G401.6 (cell line): ENCODE measurements around the gene INTS3.

ENCODE experiments used
- FAIRE-seq: peaks from 2 replicates; lab custom pipeline; 2012; peaks lifted over from hg19 to GRCh38; lab: Jason Lieb, UNC

INTS3 gene, protein sequence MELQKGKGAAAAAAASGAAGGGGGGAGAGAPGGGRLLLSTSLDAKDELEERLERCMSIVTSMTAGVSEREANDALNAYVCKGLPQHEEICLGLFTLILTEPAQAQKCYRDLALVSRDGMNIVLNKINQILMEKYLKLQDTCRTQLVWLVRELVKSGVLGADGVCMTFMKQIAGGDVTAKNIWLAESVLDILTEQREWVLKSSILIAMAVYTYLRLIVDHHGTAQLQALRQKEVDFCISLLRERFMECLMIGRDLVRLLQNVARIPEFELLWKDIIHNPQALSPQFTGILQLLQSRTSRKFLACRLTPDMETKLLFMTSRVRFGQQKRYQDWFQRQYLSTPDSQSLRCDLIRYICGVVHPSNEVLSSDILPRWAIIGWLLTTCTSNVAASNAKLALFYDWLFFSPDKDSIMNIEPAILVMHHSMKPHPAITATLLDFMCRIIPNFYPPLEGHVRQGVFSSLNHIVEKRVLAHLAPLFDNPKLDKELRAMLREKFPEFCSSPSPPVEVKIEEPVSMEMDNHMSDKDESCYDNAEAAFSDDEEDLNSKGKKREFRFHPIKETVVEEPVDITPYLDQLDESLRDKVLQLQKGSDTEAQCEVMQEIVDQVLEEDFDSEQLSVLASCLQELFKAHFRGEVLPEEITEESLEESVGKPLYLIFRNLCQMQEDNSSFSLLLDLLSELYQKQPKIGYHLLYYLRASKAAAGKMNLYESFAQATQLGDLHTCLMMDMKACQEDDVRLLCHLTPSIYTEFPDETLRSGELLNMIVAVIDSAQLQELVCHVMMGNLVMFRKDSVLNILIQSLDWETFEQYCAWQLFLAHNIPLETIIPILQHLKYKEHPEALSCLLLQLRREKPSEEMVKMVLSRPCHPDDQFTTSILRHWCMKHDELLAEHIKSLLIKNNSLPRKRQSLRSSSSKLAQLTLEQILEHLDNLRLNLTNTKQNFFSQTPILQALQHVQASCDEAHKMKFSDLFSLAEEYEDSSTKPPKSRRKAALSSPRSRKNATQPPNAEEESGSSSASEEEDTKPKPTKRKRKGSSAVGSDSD

DNA sequence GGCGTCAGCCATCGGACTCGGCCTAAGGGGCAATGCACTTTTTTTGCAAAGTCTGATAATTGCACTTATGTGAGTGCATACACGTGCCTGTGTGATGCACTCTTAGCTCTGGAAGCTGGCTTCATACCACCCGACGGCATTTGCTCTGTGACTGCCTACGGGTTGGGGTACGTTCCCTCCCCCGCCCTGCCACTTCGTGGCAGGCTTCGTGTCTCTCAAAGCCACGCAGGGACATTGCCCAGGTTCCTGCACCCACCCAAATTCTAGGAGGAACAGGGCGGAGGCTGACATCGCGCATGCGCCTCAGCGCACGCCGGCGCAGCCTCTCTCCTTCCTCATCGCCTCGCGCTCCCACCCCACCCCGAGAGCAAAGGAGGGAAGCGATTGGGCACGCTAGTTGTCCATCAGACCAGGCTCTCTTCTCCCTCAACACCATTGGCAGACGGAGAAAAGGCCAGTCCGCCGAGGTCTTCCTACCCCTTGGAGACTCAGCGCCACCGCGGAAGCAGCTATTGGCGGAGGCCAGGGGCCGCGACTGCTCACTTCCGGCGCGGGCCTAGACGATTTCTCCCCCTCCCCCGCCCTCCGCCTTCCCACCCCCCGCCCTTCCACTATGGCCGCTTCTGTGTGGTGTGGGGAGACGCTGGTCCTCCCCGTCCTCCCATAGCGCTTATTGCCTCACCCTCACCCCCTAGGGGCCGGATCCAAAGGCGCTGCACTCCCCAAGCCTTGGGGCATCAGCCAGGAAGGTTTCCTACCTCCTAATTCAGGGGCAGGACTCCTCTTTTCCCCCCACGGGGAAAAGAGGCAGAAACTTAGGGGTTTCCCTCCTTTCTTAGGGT, at the start of gene INTS3:
Gene INTS3 (plus strand): TSS at position 588 of the 842 bp plus-strand sequence. CDS start 585 bp downstream, outside the sequence.
- peak; percentile 96 for FAIRE-seq

DNA sequence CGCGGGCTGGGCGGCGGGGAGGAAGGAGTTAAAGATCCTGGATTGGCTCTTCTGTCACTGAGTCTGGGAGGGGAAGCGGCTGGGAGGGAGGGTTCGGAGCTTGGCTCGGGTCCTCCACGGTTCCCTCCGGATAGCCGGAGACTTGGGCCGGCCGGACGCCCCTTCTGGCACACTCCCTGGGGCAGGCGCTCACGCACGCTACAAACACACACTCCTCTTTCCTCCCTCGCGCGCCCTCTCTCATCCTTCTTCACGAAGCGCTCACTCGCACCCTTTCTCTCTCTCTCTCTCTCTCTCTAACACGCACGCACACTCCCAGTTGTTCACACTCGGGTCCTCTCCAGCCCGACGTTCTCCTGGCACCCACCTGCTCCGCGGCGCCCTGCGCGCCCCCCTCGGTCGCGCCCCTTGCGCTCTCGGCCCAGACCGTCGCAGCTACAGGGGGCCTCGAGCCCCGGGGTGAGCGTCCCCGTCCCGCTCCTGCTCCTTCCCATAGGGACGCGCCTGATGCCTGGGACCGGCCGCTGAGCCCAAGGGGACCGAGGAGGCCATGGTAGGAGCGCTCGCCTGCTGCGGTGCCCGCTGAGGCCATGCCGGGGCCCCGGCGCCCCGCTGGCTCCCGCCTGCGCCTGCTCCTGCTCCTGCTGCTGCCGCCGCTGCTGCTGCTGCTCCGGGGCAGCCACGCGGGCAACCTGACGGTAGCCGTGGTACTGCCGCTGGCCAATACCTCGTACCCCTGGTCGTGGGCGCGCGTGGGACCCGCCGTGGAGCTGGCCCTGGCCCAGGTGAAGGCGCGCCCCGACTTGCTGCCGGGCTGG, 49.1 kb upstream of the INTS3 start, which contains the start of gene NPR1:
Gene NPR1 (plus strand): TSS at position 170 of the 818 bp plus-strand sequence. CDS start 421 bp downstream, at position 591.
- FAIRE-seq, result no peak

DNA sequence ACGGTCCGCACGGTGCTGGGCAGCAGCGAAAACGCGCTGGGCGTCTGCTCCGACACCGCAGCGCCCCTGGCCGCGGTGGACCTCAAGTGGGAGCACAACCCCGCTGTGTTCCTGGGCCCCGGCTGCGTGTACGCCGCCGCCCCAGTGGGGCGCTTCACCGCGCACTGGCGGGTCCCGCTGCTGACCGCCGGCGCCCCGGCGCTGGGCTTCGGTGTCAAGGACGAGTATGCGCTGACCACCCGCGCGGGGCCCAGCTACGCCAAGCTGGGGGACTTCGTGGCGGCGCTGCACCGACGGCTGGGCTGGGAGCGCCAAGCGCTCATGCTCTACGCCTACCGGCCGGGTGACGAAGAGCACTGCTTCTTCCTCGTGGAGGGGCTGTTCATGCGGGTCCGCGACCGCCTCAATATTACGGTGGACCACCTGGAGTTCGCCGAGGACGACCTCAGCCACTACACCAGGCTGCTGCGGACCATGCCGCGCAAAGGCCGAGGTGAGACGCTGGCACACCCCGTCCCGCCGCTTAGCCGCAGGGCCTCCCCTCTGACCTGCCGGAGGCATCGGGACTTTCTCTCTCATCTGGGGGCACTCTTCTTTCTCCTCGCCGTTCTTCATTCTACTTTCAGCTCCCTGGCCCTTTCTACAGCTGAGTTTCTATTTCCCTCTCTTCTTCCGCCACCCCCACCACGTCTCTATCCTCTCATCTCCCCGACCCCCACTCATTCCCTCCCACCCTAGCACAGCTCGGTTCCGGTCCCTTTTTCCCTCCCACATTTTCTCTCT, 48.3 kb upstream of the INTS3 start:
- FAIRE-seq, result no peak

DNA sequence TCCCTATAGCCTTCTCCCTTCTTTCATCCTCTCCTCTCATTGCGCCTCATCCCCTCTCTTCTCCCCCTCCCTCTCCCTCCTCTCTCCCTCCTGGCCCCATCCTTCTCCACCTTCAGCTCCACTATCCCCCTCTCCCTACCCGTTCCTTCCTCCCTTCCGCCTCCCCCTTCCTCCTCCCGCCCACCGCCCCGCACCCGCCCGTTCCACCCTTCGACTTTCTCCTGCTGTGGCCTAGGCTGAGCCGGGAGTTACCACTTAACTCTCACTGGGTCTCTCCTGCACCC, 47.8 kb upstream of the INTS3 start:
- FAIRE-seq, result no peak

DNA sequence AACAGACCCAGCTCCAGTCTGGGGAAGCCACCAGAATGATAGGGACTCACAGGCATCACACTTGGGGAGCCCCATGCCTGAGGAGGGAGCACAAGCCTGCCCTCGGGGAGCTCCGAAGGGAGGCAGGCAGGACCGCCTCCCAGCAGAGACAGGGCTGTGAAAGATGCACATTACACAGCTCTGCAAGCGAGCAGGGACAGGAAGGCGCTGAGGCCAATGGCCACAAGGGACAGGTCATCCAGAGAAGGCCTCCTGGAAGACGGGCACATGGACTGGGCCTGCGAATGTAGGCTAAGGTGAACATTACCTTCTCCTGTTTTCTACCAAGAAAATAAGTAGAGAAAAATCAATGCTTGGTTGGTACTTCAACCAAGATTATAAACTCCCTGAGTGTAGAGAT, 45.1 kb upstream of the INTS3 start:
- no peak for FAIRE-seq

DNA sequence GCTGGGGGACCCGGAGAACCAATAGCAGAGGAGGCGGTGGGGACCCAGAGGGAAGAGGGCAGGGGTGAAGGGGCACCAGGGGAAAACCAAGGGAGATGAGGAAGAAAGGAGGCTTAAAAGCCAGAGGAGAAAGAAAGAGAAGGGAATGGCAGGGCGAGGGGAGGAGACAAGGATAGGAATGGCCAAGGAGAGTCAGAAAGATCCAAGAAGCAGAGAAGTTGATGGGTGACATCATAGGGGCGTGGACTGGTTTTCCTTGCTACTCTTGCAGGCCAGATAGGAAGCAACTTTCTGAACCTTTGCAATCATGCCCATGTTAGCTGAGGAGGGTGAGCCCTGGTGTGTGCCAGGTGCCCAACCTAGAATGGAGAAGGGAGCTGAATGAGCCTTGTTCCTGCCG, 44.0 kb upstream of the INTS3 start:
- no peak for FAIRE-seq

DNA sequence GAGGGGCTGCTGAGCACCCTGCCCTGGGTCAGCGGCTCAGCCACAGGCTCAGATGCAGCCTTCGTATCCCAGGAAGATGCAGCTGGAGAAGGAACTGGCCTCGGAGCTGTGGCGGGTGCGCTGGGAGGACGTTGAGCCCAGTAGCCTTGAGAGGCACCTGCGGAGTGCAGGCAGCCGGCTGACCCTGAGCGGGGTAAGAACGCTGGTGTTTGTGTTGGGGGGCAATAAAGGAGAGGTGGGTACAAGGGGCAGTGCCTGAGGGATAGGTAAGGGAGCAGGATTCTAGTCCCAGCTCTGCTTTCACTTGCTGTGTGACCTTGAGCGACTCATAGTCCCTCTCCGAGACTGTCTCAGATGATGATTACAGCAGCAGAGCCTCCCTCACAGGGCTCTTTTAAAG, 43.0 kb upstream of the INTS3 start:
- no peak for FAIRE-seq

DNA sequence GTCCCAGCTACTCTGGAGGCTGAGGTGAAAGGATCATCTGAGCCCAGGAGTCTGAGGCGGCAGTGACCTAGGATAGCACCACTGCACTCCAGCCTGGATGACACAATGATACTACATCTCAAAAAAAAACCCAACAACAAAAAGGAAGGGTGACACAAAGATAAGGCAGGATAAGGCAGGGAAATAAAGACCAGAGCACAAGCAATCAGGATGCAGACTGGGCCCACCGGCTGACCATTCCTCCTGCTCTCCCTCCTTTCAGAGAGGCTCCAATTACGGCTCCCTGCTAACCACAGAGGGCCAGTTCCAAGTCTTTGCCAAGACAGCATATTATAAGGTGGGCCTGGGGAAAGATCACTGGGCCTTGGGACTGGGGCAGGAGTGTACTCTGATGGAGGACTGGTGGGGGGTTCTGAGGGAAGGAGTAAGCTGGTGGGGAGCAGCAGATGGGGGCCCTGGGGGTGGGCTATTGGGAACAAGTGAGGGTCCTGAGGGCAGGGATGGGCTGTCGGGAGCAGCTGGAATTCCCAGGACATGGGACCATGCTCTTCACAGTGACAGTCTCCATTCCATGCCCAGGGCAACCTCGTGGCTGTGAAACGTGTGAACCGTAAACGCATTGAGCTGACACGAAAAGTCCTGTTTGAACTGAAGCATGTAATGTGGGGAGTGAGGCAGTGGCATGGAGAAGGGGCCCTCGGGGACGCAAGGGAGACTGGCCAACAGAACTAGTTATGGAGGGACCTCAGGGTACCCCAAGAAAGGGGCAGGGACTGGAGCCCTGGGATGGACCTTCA, 42.1 kb upstream of the INTS3 start:
- FAIRE-seq, result no peak

DNA sequence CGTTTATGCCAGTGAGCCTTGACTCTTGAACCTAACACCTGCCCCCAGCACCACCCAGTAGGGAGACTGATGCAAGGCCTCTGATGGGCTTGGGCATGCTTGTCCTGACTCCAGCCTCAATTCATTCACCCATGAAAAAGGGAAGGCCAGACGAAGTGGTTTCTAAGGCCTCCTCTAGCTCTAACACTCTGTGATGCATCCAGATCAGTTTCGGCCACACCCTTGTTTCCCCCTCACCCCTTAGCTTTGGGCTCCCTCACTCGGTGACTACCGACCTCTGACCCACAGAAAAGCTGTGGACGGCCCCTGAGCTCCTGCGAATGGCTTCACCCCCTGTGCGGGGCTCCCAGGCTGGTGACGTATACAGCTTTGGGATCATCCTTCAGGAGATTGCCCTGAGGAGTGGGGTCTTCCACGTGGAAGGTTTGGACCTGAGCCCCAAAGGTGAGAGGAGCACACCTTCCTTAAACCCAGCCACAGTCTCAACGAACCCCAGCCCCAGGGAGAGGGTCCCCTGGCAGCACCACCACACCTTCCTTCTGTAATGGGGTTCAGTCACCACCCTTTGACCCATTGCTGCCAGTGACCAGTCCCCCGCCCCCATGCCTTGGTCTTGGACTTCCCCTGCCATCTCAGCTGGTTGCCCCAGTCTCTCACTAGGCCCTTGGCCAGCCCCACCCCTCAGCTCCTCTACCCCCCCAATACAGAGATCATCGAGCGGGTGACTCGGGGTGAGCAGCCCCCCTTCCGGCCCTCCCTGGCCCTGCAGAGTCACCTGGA, 40.3 kb upstream of the INTS3 start:
- no peak for FAIRE-seq

DNA sequence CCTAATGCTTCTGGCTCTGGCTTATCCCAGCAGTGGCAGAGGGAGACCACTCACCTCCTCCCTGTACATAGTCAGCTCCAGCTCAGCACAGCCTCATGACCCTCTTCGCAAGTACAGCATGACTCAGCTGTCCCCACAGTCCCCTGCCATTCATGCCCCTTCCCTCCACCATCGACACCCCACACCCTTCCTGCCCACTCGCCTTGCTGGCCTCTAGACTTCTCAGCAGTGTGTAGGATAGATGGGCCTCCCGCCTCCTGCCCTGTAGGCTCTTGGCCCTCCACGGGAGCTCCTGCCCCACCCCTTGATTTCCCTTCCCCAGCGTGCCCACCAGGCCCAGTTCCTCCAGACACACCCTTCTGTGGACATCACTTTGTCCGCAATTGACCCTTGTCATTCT, 39.6 kb upstream of the INTS3 start:
- FAIRE-seq, result no peak

DNA sequence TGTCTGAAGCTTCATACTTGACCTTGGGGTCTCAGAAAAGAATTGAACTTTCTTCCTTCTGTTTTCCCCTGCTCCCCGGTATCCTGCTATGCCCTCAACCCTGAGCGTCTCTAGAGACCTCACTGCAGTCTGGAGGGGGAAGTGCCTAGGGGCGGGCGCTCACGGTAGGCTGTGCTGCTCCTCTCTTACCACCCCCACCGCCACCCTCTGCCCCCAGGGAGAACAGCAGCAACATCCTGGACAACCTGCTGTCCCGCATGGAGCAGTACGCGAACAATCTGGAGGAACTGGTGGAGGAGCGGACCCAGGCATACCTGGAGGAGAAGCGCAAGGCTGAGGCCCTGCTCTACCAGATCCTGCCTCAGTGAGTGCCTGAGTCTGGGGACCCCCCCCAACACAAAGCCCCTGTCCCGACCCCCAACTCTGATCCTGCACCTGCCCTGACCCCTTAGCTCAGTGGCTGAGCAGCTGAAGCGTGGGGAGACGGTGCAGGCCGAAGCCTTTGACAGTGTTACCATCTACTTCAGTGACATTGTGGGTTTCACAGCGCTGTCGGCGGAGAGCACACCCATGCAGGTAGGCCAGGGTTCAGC, 39.0 kb upstream of the INTS3 start:
- no peak for FAIRE-seq

DNA sequence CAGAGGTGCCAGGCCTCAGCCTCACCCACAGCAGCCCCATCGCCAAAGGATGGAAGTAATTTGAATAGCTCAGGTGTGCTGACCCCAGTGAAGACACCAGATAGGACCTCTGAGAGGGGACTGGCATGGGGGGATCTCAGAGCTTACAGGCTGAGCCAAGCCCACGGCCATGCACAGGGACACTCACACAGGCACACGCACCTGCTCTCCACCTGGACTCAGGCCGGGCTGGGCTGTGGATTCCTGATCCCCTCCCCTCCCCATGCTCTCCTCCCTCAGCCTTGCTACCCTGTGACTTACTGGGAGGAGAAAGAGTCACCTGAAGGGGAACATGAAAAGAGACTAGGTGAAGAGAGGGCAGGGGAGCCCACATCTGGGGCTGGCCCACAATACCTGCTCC, 34.4 kb upstream of the INTS3 start:
- FAIRE-seq, result no peak

DNA sequence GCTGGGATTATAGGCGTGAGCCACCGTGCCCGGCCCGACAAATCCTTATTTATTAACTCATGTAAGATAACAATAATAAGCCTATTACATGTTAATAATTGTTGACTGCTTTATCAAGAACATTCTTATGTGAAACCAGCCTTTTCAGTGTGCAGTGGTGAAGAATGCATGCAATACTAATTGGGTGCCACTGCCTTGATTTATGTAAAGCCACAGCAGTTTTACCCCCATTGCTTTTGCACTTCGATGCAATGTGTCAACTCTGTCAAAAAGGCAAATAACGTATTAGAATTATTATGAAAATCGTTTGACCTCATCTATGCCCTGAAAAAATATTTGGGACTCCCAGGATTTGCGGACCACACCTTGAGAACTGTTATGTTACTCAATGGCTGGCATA, 31.1 kb upstream of the INTS3 start:
- no peak for FAIRE-seq

DNA sequence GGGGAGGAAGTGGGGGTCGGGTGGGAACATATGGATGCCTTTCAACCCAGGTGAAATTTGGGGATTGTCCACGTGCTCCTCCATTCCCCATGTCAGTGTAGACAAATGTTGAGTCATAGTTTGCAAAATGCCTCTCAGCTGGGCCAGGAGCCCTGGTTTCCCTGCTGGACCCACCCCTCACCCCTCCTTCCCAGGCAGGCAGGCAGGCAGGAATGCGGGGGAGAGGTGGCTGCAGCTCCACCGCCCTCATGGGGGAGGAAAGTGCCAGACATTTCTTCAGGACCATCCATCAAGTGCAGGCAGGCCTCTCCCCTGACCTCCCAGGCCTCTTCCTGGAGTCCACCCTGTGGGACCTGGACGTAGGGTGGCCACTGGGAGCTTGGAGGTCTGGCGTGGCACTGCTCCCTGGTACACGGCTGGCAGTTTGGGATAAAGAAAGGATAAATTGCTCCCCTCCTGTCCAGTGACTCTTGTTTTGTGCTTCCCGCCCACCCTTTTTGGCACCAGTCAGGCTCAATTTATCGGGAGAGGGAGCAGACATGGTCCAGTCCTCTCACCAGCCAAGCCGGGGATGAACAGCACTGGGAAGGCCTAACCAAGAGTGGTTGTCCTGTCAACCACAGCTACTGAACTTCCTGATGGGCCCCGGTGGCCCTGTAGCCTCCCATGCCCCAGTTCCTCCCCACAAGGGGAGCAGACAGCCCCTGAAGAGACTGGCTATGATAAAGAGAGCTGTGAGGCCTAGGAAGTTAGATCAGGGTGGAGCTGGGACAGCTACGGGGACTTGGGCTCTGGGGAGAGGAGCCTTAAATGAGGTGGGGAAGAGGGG, 30.4 kb upstream of the INTS3 start:
- no peak for FAIRE-seq

DNA sequence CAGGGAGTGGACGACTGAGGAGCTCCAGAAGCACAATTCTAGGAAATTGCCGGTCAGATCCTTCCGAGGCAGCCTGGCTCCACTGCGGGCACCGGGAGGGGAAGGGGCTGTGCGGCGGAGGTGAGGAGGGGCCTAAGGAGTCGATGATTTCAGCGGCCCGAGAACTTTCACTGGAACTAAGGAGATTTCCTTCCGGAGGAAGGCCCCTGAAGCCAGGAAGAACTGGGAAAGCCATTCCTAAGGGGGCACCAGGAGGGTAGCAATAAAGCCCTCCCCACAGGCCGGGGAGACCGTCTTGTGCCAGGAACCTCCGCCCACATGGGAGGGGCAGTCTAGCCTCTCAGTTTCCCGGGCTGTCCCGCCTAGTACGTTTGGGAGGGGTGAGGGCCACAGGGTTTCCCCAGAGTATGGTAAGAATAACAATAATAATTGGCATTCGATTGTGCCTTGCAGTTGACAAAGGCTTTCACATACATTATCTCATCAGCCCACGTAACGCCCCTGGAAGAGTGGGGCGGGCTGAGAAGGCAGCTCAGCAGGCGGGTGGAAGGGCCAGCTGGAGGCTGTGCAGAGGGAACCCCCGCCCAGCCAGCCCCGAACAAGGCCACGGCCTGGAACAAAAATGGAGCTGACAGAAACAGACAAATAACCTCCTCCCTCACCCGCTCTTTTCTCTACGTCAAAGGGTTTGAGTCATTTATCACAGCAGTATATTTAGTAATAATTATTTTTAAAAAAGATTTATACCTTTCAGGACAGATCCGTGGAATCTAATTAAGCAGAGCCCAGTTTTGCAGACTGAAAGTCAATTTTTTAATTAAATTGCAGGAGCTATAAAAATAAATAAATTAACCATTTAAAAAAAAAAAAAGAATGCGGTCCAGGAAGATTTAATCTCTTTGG, 29.6 kb upstream of the INTS3 start:
- no peak for FAIRE-seq

DNA sequence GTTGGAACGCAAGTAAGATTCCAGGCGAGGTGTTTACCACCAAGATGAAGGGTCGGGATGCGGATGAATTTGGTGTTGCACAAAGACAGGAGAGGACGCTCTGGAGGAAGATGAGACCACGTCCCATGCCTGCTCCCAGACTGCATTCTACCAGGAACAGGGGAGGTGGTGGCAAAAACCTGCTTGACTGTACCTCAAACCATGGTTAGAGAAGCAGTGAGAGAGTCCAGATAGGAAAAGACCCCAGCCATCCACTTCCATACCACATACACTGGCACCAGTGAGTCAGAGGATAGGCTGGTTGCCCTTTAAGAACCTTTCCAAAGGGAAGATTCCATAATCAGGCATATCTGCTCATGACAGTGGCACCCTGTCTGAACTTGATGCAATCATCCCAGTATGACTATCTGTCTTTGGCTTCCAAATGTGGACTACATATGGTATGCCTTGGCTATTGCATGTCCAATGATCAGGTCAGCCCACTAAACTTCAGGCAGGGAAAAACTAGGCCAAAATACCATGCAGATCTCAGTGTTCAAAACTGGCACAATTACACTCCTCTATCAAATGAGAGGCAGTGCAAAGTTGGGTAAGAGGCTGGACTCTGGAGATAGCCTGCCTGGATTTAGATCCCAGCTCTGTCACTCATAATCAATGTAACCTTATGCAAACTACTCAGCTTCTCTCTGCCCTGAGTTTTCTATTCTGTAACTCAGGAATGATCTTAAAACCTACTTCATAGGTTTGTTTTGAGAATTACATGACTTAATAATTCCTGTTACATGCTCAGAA, 28.7 kb upstream of the INTS3 start:
- no peak for FAIRE-seq
